GM21515 (cell line): Measurements from ENCODE around the gene RGS10.
"Not testable (repeated sequence)": the region's sequence is repeated elsewhere in the genome, so short reads cannot be mapped to it uniquely, and the experiment has no call there.

Experiments
- ATAC-seq: cut with Tn5 transposase; IDR thresholded peaks from one replicate; pipeline ENCODE4 v1.9.1; 2021; ENCODE audit not compliant: unreplicated experiment

RGS10 gene

DNA sequence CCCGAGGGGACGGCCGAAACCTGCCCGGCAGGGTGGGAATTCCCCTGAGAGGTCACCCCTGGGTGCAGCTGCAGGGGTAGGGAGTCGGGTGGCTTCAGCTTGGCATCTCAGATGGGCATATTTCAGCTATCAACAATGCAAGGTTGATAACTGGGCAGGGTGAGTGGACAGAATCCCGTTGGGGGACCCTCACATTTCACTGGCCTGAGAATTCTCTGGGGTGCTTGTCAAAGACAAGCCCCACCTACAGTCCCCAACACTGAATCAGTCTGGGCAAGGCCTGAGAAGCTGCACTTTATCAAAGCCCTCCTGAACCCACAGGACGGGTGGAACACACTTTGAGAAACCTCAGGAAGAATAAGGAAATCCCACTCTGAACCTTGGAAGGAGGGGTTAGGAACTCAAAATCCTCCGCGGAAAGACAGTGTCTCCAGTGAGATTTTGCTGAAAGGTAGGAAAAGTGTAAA lies 3.1 kb downstream of the RGS10 start:
- ATAC-seq = no peak

DNA sequence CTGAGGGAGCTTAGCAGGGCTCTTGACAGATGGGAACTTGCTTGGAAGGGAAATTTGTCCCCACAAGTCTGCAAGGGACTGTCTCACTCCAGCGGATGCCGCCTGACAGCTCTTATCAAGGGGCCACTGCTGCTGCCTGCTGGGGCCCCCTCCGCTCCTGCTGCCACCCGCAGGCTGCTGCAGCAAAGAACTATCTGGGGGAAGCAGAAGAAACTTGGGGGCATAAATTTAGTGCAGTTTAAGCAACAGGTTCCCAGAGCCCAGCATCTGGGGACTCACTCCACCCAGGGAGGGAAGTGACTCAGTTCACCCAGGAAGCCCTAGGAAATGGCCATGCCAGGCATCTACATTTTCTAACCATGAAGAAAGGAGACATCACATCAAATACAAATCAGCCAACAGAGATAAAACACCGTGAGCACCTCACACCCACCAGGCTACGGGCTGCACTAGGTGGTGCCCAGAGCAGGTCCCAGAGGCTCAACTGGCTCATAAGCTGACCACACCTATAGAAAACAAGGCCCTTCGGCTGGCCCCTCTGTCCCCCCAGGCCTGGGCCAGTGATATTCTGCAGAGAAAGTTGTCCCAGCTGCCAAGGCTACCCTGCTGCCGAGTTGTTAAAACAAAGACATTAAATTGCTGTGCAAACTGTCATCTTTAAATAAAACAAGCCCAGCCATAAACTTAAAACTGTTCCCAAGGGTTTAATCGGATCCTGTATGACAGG lies 3.7 kb downstream of the RGS10 start:
- ATAC-seq = no peak

DNA sequence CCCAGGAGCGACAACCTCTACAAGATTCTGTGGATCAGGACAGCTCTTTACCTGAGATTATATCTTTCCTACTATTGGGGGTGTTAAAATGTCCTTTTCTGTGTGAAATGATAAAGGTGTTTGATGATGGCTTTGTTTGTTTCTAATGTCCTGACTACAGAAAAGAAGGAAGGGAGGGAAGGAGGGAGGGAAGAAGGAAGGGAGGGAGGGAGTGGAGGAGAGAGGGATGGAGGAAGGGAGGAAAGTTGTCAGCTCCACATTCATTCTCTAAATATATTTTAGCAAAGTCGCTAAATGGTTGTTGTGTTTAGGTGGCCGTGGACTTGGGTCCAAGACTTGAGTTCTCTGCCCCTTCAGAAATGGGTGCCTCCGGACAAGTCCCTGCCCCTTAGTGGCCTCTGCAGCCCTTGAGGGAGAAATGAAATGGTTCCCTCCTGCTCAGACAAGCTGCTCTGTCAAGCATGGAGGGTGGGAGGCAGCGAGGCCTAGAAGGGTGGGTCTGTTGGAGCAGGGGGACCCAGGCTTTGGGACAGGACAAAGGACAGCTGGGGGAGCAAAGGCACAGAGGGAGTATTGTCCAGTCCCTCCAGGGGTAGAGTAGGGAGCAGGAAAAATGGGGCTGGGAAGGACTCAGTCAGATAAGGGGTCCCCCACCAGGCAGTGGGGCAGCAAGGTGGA lies 4.4 kb downstream of the RGS10 start:
- no peak for ATAC-seq

DNA sequence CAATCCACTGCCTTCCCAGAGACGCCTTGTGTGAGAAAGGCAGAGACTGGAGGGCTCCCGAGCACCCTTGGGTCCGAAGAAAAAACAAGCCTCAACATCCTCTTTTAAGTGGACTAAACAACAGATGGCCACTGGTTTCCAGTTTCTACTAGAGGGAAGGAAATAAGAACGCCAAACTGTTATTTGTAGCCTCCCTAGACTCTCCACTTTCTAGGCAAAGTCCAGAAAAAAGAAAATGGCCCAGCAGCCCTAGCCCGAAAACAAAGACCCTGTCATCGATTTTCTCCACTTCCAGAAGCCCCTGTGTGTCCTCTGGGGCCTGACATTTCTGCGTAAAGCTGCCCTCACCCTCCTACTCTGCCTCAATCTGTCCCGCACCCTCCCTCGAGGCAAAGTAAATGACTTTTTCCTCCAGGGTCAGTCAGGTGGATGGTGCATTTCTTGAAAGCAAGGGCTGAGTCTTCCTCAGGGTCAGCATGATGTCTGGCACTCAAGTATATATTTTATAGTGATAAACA lies 6.0 kb downstream of the RGS10 start:
- ATAC-seq = no peak

DNA sequence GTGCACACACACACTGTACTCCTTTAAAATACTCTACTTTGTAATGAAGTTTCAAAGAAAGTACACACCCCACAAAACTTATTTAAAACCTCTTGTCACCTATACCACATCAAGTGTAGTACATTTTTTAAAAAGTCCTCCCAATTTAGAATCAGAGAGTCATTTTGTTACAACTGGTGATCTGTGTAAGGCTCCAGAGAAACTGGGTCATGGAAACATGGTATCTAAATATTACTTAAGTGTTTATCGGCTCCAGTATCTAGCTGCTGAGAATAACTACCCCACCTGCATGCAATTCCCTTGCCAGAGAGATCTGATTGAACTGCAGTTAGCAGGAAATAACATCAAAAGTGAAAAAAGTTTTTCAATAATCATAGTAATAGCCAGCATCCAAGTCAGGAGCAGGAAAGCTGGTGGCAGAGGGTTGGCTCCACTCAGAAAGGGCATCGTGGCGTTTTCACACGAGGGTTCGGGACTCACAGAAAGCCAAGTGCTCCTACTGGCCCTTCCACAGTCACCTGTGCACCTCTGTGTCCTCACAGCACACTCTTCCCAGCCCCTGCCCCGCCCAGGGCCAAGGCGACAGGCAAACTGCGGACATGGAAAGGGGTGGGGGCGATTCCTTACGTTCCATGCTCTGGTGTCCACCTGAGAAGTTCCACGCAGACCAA lies 6.5 kb downstream of the RGS10 start:
- no peak for ATAC-seq

DNA sequence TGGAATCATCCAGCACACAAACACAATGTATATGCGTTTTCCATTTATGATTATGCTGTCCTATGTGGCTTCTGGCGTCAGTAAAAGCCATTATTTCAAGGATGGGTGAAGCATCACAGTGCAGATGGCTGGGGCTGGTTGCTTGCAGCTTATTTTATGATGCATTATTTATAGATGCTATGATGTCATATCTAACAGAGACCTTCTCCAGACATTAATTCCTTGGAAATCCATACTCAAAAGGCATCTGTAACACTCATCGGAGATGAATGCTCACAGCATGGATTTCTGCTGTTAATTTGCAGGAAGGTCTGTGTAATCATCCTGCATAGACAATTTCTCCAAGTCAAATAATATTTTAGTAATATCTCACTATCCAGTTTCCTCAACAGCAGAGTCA lies 7.2 kb downstream of the RGS10 start:
- ATAC-seq = no peak

DNA sequence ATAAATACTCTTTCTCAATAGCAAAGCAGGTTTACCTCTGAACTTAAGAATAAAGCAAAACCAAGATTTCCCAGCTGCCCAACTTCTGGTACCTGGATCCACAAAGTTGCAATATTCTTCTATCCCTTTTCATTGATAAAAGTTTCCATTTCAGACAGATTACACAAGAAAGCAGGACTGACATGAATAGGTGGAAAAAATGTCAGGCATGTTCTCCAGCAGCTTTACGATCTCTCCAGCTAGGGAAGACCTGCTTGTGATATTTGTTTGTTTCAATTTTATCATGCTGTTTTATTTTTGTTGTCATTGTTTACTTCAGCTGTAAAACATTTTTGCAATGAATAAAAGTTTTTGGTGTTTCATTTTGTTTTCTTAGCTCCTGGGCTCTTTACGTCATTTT lies 9.0 kb downstream of the RGS10 start:
- ATAC-seq = no peak

DNA sequence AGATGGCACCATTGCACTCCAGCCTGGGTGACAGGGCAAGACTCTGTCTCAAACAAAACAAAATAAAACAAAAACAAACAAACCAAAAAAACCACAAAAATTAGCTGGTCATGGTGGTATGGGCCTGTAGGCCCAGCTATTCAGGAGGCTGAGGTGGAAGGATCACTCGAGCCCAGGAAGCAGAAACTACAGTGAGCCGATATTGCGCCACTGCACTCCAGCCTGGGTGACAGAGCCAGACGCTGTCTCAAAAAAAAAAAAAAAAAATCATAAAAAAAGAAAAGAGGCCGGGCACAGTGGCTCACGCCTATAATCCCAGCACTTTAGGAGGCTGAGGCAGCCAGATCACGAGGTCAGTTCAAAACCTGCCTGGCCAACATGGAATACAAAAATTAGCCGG lies 9.7 kb downstream of the RGS10 start:
- ATAC-seq = not testable (repeated sequence)

DNA sequence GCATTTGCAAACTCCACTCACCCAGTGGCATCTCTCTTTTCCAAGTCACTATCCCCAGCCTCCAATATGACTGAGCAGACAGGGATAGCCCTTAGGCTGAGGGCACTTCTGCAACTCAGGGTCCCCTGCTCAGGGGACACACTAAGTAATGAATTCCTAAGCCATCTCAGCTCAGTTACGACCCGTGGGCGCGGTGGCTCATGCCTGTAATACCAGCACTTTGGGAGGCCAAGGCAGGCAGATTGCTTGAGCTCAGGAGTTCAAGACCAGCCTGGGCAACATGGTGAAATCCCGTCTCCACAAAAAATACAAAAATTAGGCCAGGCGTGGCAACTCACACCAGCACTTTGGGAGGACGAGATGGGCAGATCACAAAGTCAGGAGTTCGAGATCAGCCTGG lies 10.3 kb downstream of the RGS10 start:
- ATAC-seq = not testable (repeated sequence)

DNA sequence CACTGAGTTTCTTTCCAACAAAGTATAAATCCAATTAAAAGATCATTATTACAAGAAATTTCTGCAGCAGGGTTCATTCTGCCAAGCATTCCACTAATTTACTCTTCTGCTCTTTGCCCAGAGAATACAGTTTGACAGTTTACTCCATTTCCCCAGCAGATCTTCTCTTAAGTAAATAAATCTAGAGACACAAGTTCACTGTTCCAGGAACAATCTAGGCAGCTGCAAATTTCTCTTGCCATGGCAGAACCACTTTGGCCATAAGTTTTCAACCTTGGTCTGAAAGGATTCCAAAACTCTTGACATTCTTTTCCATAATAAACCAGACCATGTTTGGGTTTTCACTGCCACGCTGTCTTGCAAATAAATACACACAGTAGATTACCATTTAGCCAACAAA lies 11.5 kb downstream of the RGS10 start:
- no peak for ATAC-seq

DNA sequence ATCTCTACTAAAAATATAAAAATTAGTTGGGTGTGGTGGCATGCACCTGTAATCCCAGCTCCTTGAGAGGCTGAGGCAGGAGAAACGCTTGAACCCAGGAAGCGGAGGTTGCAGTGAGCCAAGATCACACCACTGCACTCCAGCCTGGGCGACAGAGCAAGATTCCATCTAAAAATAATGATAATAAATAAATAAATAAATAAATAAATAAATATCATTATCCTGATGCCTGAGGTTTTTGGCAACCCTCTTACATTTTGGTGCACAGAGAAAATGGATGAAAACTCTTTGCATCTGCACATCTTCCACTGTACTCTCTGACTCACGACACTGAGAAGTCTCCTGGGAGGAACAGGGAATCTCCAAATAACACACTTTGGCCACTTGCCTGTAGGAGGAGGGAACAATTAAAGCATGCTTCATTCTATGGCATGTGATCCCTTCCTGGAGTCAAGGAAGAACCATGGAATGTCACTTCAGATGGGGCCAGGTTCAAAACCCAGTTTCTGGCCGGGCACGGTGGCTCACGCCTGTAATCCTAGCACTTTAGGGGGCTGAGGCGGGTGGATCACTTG lies 13.8 kb downstream of the RGS10 start:
- ATAC-seq = not testable (repeated sequence)

DNA sequence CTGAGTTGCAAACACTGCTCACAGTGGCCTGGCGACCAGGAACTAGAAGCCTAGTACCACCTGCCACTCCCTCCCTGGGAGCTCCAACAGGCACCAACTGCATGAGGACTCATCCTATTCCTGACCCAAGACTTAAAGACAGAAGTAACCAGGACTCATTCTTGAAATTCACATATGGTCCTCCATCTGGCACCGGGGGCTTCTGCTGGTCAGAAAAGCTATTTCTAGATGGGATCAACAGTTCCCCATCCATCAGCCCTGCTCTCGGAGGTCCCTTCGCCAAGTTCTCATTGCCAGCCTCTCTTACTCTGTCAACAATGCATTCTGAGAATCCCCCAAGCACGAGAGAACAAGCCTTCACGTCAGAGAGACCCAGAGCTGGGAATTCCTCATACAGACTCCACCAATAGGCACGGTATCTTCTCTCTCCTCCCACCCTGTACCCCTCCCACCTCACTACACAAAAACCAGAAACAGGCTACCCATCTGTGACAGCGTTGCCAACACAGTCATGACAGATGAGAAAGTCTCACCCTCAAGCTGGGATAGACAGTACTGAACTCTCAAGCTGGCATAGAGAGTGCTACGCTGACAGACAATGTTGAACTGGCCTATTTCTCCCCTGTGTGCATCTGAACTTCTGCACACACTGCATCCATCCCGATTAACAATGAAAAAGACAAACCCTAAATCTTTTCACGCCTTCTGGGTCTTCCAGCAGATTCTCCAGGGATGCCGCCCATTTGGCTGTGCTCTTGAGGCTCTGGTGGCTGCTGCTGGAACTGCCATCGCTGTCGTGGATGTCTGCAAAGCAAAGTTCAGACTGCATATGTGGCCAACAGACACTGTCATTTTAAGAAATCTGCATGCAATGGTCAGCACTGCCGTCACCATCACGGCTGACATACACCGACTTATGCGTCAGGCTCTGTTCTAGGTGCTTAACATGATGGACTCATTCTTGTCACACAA lies 15.6 kb downstream of the RGS10 start:
- ATAC-seq = no peak

DNA sequence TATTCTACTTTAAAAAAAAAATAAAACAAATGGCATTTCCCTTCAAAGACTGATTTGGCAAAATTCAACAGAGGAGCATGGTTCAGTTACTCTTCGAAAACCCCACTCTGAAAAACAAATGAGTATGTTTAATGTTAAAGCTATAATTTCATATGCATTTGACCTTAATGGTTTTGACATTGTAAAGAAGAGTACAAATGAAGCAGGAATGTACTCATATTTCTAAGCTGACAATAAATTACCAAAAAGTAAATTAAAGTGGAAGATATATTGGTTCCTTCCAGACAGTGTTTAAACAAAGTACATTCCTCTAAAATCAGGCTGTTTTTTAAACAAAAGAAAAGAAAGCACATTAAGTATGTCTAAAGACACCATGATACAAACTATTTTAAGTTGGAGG lies 16.4 kb downstream of the RGS10 start:
- ATAC-seq = no peak

DNA sequence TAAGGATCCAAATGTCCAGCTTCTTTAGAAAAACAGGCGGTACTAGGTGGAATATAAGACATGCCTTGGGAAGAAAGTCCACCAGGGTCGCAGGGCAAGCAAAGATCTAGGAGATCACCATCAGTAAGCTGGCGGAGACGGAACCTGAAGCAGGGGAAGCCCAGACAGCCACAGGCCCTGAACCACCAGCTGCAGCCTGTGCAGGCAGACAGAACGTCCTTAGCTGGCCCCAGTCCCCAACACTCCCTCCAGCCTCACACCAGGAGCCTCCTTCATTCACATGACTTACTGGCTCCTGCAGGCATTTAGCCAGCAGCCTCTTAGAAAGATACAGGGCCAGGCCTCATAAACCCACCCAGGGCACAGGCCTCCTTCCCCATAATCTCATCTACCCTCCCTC lies 17.4 kb downstream of the RGS10 start:
- no peak for ATAC-seq

DNA sequence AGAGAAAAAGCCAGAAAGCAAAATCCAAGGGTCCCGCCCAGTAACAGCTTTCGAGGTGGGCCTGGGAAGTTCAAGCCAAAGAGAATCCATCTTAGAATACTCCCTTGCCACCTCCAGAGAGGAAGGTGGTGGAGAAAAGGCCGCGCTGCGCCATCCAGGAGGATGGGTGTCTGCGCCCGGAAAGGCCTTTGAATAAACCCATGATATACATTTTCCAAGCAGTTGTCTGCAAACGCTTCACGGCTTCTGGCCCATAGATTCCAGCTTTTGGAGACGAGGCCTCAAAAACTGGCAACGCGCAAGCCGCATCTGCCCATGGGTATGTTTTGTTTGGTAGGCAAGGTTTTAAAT lies 17.8 kb downstream of the RGS10 start:
- no peak for ATAC-seq

DNA sequence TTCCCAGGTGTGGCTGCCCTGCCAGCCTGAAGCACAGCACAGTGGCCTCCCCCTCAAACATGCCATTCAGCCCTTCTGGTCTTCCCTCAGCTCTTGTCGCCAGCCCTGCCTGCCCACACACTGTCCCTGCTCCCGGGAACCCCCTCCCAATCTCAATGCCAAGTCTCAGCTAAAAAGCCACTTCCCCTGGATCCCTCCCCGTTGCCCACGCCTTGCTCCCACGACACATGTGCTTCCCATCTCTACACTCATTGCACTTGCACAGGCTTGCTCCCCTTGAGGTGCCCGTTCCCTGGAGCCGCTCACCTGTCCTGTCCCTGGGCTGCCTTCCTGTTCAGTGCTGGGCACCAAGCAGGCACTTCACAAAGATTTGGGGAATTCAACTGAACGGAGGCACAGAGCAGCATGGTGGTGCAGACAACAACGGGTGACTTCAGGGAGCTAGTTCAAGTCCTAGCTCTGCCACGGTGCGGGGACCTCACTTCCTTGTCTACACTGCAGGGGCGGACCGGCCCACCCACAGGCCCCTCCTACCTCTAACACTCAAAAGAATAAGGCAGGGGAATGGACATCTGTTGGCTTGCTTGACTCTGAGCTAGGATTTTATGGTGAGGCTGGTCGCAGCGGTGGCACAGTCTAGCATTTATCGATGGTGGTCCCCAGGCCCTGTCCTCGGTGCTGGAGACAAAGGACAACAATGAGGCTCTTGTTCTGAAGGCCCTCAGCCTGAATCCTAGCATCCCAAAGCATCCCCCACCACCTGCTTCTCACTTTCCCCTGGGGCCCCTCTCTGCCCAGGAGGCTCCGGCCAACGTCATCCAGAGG lies 18.4 kb downstream of the RGS10 start:
- ATAC-seq = no peak

DNA sequence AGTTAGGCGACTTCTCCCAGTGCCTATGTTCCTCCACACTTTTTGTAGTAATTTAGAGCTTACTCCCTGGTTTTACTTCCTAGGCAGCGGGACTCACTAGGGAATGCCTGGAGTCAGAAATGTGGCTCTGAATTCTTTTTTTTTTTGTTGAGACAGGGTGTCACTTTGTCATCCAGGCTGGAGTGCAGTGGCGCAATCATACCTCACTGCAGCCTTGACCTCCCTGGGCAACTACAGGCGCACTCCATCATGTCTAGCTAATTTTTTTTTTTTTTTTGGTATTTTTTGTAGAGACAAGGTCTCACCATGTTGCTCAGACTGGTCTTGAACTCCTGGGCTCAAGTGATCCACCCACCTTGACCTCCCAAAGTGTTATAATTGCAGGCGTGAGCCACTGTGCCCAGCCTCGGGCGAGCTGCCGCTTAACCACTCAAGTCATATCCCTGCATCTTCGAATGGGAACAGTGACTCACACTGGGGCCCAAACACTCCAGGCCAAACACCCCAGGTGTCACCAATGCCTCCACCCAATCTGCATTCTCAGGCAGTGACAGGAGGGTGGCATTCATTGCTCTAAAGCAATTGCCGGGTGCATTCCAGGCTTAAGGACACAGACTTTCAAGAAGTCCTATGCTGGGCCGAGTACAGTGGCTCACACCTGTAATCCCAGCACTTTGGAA lies 19.6 kb downstream of the RGS10 start:
- no peak for ATAC-seq

DNA sequence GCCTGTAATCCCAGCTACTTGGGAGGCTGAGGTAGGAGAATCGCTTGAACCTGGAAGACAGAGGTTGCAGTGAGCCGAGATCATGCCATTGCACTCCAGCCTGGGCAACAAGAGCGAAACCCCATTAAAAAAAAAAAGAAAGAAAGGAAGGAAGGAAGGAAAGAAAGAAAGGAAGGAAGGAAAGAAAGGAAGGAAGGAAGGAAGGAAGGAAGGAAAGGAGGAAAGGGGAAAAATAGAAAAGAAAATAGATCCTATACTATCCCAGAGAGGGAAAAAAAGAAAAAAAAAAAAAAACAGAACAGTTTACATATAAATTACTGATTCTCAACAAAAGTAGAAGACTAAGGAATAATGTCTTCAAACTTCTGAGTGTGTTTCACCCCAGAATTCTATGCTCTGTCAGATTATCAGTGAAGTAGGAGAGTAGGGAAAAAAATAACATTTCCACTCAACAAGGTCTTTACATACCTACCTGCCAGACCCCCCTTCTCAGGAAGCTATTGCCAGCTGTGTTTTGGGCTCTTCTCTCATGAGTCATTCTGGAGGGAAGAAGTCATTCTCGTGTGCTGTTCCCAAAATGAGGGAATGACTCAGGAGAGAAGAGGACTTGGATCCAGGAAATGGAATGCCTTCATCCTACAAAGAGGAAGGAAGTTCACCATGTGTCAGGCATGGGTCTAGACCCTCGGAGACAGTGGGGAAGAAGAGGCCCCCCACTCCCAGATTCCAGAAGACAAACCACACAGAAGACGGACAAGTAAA lies 20.9 kb downstream of the RGS10 start:
- no peak for ATAC-seq
